Mononuclear cell (primary cell): ENCODE measurements around the gene UPK1B. TPM values are rescaled to one million over a fixed set of nuclear protein-coding genes. Genes with fewer than 3 reads are reported as not detected.
"Not testable (repeated sequence)": the region's sequence is repeated elsewhere in the genome, so short reads cannot be mapped to it uniquely, and the experiment has no call there.

Source experiments
- H3K27me3 ChIP-seq: 2 replicates; pipeline ENCODE4 v1.6.0; 2011; ENCODE audit warnings: low read length, control low read depth; ENCODE audit not compliant: insufficient read depth
- H3K4me1 ChIP-seq: 2 replicates; pipeline ENCODE4 v1.5.1; 2011; ENCODE audit warnings: mild to moderate bottlenecking, low read length, control low read depth; ENCODE audit not compliant: insufficient read depth
- H3K4me3 ChIP-seq: 2 replicates; pipeline ENCODE4 v1.5.1; 2011; ENCODE audit warnings: mild to moderate bottlenecking, low read length, moderate library complexity
- H3K9me3 ChIP-seq: 2 replicates; pipeline ENCODE4 v1.5.1; 2011; ENCODE audit warnings: low read depth, mild to moderate bottlenecking, control low read depth, low read length
- total RNA-seq: library from RNA; depleted of rRNA; stranded (reverse); fragments of >200 nt; gene quantifications from one replicate; pipeline ENCODE4 v1.2.3, GENCODE V29; 2012

UPK1B gene
- total RNA-seq, 1 donor: 0.10 TPM

GRCh38 chr3:119160361-119160760 is 13.0 kb upstream of the UPK1B start:
- peaks cover 15% of the 10 kb centered on the region for H3K27me3 ChIP-seq
- H3K9me3 ChIP-seq: no peaks in the 10 kb centered on the region
- H3K4me1 ChIP-seq: no peaks in the 10 kb centered on the region
- no peak overlapping the region for H3K4me3 ChIP-seq

- Histone ChIP-seq H3K27me3 (peaks cover 15% of the 10 kb centered on the region), H3K4me3 (no peak overlapping the region), H3K4me1 (no peaks in the 10 kb centered on the region), H3K9me3 (no peaks in the 10 kb centered on the region)
These were observed 12.6 kb upstream of the UPK1B start for GRCh38 chr3:119160815-119161214.

- no peak overlapping the region for H3K4me3 ChIP-seq
- peaks cover 15% of the 10 kb centered on the region for H3K27me3 ChIP-seq
- no peaks in the 10 kb centered on the region for H3K4me1 ChIP-seq
- no peaks in the 10 kb centered on the region for H3K9me3 ChIP-seq
These were observed 12.2 kb upstream of the UPK1B start for GRCh38 chr3:119161240-119161639.

GRCh38 chr3:119164745-119165144 is 8.7 kb upstream of the UPK1B start:
- not testable (repeated sequence) for H3K4me3 ChIP-seq, H3K9me3 ChIP-seq, H3K4me1 ChIP-seq
- peaks cover 15% of the 10 kb centered on the region for H3K27me3 ChIP-seq

GRCh38 chr3:119170821-119171220 is 2.6 kb upstream of the UPK1B start:
- H3K27me3 ChIP-seq: no peaks in the 10 kb centered on the region
- H3K9me3 ChIP-seq: no peaks in the 10 kb centered on the region
- no peak overlapping the region for H3K4me3 ChIP-seq
- no peaks in the 10 kb centered on the region for H3K4me1 ChIP-seq

DNA sequence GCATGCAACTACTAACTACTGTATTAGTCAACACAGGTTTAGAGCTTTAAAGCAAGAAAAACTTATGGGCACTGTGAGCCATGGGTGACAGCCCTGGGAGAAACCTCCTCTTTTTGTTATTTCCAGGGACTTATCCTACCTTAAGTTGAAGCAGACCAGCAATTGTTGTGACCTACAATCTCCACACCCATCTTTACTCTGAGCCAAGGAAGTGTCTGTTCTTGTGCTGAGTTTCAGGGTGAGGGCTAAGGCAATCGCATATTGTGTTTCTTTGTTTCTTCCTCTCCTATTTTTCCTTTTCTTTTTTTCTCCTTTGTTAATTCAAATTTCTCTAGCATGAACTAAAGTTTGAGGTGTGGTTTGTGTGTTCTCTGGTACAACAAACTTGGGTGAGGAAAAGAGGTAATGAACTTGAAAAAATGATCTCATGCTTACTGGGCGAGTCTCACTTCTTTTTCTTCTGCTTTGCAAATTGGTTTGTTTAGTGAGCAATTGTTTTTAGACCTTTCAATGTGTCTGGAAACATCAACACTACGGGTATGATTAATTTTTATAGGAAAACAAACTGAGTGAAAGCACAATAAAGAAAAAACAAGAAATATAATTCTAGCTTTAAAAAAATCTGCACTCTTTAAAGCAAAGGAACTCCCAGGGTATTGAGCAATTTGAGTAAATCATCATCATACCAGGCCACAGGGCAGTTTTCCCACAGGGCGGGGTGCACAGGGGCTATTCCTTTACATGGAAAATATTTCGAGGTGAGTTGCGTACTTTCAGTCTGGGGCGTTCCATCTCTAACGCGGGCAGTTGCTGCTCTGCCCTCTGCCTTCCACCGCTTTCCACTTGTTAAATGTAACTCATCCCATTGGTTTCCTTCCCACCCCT is 2.7 kb downstream of the UPK1B start:
- no peaks in the 10 kb centered on the region for H3K9me3 ChIP-seq
- no peaks in the 10 kb centered on the region for H3K4me1 ChIP-seq
- no peaks in the 10 kb centered on the region for H3K27me3 ChIP-seq
- H3K4me3 ChIP-seq: no peak overlapping the region

DNA sequence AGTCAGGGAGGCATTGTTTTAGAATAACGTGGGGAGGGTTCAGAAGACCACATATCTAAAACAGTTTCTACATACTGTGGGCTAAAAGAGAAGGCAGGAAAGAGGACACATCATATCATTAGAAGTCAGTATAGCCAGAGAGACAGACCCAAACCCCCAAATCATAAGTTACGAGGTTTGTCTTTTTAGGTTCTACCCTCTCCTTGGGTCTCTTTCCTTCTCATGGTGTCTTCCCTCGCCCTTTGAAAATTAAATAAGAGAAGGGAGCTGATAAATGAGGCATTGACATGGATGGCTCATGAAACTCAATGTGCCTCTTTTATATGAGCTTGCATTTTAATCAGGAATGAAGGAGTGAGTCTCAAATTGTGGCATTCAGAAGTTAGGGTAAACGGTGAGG is 3.4 kb downstream of the UPK1B start:
- Histone ChIP-seq H3K9me3 (no peaks in the 10 kb centered on the region), H3K4me3 (no peak overlapping the region), H3K4me1 (no peaks in the 10 kb centered on the region), H3K27me3 (no peaks in the 10 kb centered on the region)

- Histone ChIP-seq H3K4me3 (no peak overlapping the region), H3K27me3 (no peaks in the 10 kb centered on the region), H3K4me1 (no peaks in the 10 kb centered on the region), H3K9me3 (no peaks in the 10 kb centered on the region)
These were observed 3.9 kb downstream of the UPK1B start for GRCh38 chr3:119177321-119177720.

DNA sequence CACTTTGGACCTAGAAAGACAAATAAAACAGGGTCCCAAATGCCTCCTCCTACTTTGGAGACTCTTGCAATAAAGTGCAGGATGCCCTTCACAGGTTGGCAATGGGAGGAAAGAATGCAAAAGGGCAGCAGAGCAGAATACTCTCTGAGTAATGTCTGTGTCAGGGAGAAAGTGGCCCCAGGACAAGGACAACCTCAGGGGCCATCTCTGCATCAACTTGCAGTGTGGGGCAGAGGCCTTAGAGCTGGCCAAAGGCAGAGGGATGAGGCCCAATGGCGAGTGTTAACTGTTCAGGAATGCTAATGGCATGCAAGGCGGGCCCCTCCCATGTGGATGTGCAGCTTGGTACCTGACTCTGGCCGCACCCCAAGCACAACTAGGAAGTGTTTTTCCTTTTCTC is 8.4 kb downstream of the UPK1B start:
- H3K4me1 ChIP-seq: no peaks in the 10 kb centered on the region
- no peaks in the 10 kb centered on the region for H3K27me3 ChIP-seq
- H3K9me3 ChIP-seq: no peaks in the 10 kb centered on the region
- H3K4me3 ChIP-seq: no peak overlapping the region

GRCh38 chr3:119184111-119184510 is 10.7 kb downstream of the UPK1B start:
- Histone ChIP-seq H3K27me3 (no peaks in the 10 kb centered on the region), H3K4me3 (no peak overlapping the region), H3K9me3 (no peaks in the 10 kb centered on the region)

DNA sequence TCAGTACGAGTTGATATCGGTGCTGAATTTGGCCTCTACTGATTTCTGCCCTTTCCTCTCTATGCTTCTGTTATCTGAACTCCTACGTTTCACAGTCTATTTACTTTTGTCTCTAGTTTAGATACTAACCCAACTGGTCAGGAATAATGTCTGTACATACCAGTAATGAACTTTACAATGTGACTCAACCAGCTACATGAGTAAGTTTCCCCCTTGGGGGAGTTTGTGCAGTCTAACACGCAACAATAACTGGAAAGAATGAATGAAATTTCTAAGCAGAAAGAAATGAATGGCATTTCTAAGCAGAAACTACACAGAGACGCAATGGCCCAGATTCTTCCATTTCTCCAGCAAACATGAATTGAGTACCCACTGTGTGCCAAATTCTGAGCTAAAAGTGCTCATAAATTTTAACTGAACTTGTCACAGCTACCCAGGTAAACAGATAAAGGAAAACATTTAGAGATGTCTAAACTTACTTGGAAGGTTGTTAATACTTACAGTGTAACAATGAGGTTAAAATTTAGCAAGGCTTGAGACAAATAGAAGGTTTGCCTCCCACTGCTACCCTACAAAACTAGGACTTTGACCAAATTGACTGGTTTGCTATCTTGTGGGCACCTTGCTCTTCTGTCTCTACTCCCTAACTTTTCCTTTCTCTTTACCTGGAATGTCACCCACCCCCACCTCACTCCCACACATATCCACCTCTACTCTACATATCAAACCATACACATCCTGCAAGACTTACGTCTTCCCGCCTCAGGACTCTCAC is 11.6 kb downstream of the UPK1B start:
- Histone ChIP-seq H3K4me3 (no peak overlapping the region), H3K4me1 (no peaks in the 10 kb centered on the region), H3K27me3 (no peaks in the 10 kb centered on the region), H3K9me3 (no peaks in the 10 kb centered on the region)

More at GRCh38 chr3:119184111-119184510, 10.7 kb downstream of the UPK1B start:
- H3K4me1 ChIP-seq: no peaks in the 10 kb centered on the region

DNA sequence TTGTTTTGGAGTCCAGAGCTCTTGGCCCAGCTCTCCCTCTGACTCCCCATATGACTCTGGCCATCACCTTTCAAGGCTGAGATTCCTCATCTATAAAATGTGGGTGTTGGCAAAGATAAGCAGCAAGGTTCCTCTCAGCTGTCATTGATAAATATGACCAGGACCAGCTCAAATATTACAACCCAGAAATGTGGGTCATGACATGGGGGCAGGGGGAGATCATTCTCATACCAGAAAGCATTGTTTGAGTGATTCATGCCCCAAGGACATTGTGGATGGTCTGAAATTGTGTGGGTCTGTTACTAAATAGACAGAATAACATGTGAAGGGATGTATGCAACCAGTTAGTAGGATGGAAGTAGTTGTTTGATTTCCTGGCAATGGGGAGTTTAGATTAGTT is 13.9 kb downstream of the UPK1B start:
- H3K4me1 ChIP-seq: no peaks in the 10 kb centered on the region
- H3K4me3 ChIP-seq: no peak overlapping the region
- H3K9me3 ChIP-seq: no peaks in the 10 kb centered on the region
- H3K27me3 ChIP-seq: no peaks in the 10 kb centered on the region

DNA sequence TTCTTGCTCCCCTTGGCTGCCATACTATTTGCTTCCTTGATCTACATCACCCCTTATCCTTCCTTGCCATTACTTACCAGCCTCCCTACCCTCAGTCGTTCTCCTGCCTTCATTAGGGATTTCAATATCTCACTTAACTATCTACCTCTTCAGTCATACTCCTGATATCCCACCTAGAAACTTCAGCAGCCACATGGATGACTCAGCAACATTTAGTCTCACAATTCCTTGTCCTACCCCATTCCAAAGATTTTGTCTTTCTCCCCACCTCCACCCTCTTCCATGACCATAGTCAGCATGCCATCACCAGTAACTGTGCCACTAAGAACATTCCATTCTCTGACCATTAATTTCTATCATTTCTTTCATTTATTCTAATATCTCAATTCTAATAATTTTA is 18.4 kb downstream of the UPK1B start:
- no peaks in the 10 kb centered on the region for H3K4me1 ChIP-seq
- H3K9me3 ChIP-seq: no peaks in the 10 kb centered on the region
- no peaks in the 10 kb centered on the region for H3K27me3 ChIP-seq
- no peak overlapping the region for H3K4me3 ChIP-seq

DNA sequence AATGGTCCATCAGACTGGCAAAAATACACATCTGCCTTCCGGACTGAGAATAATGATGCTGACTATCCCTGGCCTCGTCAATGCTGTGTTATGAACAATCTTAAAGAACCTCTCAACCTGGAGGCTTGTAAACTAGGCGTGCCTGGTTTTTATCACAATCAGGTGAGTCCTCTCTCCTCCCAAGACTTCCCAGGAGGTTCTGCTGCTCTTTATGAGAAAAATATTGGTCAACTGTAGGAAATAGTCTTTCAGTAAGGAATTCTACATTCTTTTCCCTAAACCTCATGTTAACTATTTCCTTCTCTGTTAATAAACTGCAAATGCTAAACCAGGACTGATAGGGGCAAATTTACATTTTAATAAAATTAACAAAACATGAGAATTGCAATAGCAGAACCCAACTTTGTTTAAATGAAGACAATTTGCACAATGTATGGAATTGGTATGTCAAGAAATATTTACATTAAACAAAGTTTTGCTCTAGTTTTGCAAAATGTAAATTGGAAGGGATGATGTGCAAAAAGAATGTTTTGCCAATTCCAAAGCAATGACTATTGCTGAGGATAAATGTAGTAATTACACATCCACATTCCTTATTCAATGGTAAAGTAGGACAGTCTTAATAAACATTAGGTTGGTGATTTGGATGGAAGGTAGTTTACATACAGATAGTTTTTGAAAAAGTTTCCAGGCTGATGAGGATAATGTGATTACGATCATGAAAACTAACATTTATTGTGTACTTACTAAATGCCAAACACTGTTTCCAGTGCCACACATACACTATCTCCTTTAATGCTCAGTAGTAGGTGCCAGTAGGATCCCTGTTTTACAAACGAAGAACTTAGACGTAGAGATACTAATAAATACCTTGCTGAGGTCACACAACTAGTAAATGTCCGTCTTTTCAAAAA is 21.1 kb downstream of the UPK1B start:
- Histone ChIP-seq H3K4me1 (no peaks in the 10 kb centered on the region), H3K27me3 (no peaks in the 10 kb centered on the region)

GRCh38 chr3:119195151-119195476 is 21.7 kb downstream of the UPK1B start:
- Histone ChIP-seq H3K27me3 (no peaks in the 10 kb centered on the region), H3K4me1 (no peaks in the 10 kb centered on the region), H3K4me3 (no peak overlapping the region), H3K9me3 (no peaks in the 10 kb centered on the region)

More for the DNA sequence above, 21.1 kb downstream of the UPK1B start:
- no peak overlapping the region for H3K4me3 ChIP-seq
- no peaks in the 10 kb centered on the region for H3K9me3 ChIP-seq
